Common myeloid progenitor, CD34-positive (primary cell): ENCODE data around the gene DYNLT4.

Experiments used
- CTCF ChIA-PET: fragments of 350-600 bp; sonication (Branson Sonifier 250); formaldehyde crosslinking; loops from one replicate; lab custom pipeline; 2021; ENCODE audit warnings: antibody characterized with exemption; lab: Charles Lee
- POLR2A ChIA-PET: fragments of 350-600 bp; sonication (Branson Sonifier 250); formaldehyde crosslinking; loops from one replicate; lab custom pipeline; 2021; ENCODE audit warnings: antibody characterized with exemption; lab: Charles Lee
- DNase-seq, 3 donors: peaks; one replicate each; pipeline versions ENCODE4 v3.0.0 to v3.0.0-alpha.2; 2013
- H3K27ac ChIP-seq, 2 experiments: 1 replicate in 1 of 2; 2 replicates in 1 of 2; pipeline ENCODE4 v1.7.0; 2013; ENCODE audit warnings: inconsistent platforms in 2 of 2, low read length in 2 of 2, mild to moderate bottlenecking in 2 of 2, low read depth in 1 of 2, moderate library complexity in 1 of 2; ENCODE audit not compliant: severe bottlenecking in 2 of 2, insufficient read depth in 1 of 2, poor library complexity in 1 of 2
- H3K27me3 ChIP-seq, 5 experiments: replicated peaks in 2 of 5; 1 replicate in 3 of 5; 2 replicates in 2 of 5; pipeline versions ENCODE4 v1.6.1 to v1.7.0; 2013; ENCODE audit warnings: low read length in 4 of 5, mild to moderate bottlenecking in 2 of 5, moderate library complexity in 2 of 5, inconsistent platforms in 1 of 5; ENCODE audit not compliant: insufficient read depth in 5 of 5, control insufficient read depth in 4 of 5
- H3K36me3 ChIP-seq, 4 experiments: 1 replicate in 2 of 4; 2 replicates in 2 of 4; pipeline versions ENCODE4 v1.6.1 to v1.7.0; 2013; ENCODE audit warnings: low read length in 3 of 4, control low read depth in 1 of 4, mild to moderate bottlenecking in 1 of 4; ENCODE audit not compliant: control insufficient read depth in 4 of 4, insufficient read depth in 4 of 4
- H3K4me1 ChIP-seq, 4 experiments: 1 replicate in 3 of 4; 2 replicates in 1 of 4; pipeline versions ENCODE4 v1.6.1 to v1.7.1; 2013; ENCODE audit warnings: low read length in 3 of 4, mild to moderate bottlenecking in 3 of 4, control low read depth in 1 of 4, inconsistent platforms in 1 of 4, moderate library complexity in 1 of 4; ENCODE audit not compliant: control insufficient read depth in 4 of 4, insufficient read depth in 4 of 4; ENCODE audit errors: control extremely low read depth in 1 of 4
- H3K4me3 ChIP-seq, 7 experiments: 1 replicate in 4 of 7; 2 replicates in 3 of 7; pipeline versions ENCODE4 v1.5.1 to v1.7.0; 2013; ENCODE audit warnings: mild to moderate bottlenecking in 7 of 7, low read length in 6 of 7, moderate library complexity in 6 of 7, inconsistent platforms in 2 of 7, low read depth in 2 of 7, control low read depth in 1 of 7; ENCODE audit not compliant: insufficient read depth in 4 of 7, control insufficient read depth in 1 of 7; ENCODE audit errors: extremely low read depth in 1 of 7
- H3K9me3 ChIP-seq, 5 experiments: 1 replicate in 4 of 5; 2 replicates in 1 of 5; pipeline versions ENCODE4 v1.6.1 to v1.7.1; 2013; ENCODE audit warnings: low read length in 4 of 5, mild to moderate bottlenecking in 2 of 5, inconsistent platforms in 1 of 5, low read depth in 1 of 5, moderate library complexity in 1 of 5; ENCODE audit not compliant: control insufficient read depth in 4 of 5, insufficient read depth in 2 of 5; ENCODE audit errors: control extremely low read depth in 1 of 5
- WGBS: methylation state at CpG from one replicate; pipeline ENCODE4 v1.1.5; 2013; ENCODE audit not compliant: insufficient coverage; 5-methylcytosine and 5-hydroxymethylcytosine counted together

DYNLT4 gene

DNA sequence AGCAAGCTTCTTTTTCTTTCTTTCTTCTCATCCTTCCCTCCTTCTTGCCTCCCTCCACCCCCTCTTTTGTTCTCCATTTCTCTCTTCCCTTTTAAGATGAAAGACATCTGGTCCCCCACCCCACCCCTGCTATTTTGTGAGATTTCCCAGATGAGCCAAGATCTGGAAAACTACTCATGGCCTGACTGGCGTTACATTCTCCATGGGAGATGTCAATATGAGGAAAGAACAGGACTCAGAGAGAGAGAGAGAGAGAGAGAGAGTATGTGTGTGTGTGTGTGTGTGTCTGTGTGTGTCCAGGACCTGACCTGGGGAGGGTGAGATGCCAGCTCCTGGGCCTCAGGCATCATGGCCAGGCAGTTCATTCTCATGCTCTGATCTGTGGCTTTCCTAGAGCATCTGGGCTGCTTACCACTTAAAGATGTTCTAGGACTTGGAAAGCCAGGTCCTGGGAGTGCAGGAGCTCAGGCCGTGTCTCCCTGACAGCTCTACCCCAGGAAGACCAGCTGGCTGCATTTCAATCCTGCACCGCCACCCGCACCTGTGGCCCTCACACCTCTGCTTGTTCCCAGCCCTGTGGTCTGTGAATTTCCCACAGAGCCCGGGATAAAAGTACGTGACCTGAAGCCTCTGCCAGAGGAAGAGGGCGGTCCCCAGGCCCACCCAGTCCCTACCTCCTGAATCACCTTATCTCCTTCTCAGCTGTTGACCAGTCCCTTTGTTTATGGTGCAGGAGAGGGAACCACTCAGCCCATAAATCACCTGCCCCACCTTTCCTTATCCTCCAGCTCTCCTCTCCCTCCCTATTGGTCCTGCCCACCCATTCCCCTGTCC, 16.0 kb downstream of the DYNLT4 start:
- H3K36me3 ChIP-seq = no peaks in the 10 kb centered on the region
- no peak overlapping the region for H3K4me3 ChIP-seq
- no peaks in the 10 kb centered on the region for H3K27me3 ChIP-seq
- H3K27ac ChIP-seq = no peak overlapping the region
- WGBS = 80% methylated on average over 5 of the region's 7 CpGs
- peaks cover 0 to 7% (median 6%) of the 10 kb centered on the region in 4 experiments for H3K4me1 ChIP-seq
- no peaks in the 10 kb centered on the region for H3K9me3 ChIP-seq
- DNase-seq = no peak
- ChIA-PET POLR2A (interaction anchor here (0.8 to 1.1 kb wide), 2 partner anchors 22 to 28 kb away, joined by 3 read pairs; no protein-coding TSS in a partner anchor), CTCF (interaction anchor here (1.0 to 7.5 kb wide), 6 partner anchors 8 to 47 kb away, joined by 3 to 43 read pairs (median 4); partner anchors contain the start of genes BTBD19, DYNLT4 and PLK3)

DNA sequence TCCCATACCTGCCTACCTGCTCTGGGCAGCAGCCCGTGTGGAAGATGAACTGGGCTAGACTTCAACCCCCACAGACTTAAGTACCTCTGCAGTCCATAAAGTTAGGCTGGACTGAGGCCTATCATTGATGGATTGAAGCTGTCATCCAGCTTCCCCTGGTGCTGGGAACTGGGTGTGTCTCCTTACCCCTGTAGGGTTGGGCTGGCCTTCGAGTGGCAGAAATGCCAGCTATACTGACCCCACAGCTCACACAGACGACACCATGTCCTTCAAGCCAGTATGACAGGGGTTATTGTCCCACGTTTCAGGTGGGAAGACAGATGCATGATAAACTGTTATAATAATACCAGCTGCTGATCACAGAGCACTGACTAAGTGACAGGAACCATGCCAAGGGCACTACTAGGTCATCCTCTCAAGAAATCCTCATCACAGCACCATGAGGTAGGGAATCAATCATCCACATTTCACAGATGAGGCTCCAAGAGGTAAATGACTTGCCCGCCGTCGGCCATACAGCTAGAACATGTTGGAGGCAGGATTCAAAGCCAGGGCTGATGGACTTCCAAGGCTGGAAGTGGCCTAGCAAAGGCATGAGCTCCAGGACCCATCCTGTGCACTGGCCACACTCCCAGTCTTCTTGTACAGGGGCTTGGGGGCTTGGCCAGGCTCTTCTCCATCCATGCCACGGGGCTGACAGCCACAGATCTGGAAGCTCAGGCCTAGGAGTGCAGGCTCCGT, 18.9 kb downstream of the DYNLT4 start, which contains the start of gene BEST4:
Gene BEST4 (minus strand): TSS at position 51 of the 741 bp plus-strand sequence. CDS start 465 bp downstream, outside the sequence.
- Histone ChIP-seq H3K4me1 (peaks cover 8 to 34% (median 27%) of the 10 kb centered on the region in 4 experiments), H3K4me3 (no peak within 1 kb of the TSS), H3K27me3 (no peaks in the 10 kb centered on the region), H3K9me3 (no peaks in the 10 kb centered on the region), H3K27ac (no peak within 1 kb of the TSS), H3K36me3 (no peaks in the 10 kb centered on the region)
- no peak for DNase-seq
- WGBS = 91% methylated on average over 8 of the region's 9 CpGs
- ChIA-PET CTCF (interaction anchor here (0.7 to 7.5 kb wide), 10 partner anchors 10 to 57 kb away, joined by 3 to 43 read pairs (median 5); partner anchors contain the start of genes BTBD19, DYNLT4, PLK3 and PTCH2), POLR2A (interaction anchor here (0.6 to 1.1 kb wide), 4 partner anchors 9 to 84 kb away, joined by 3 to 9 read pairs (median 4); no protein-coding TSS in a partner anchor)

DNA sequence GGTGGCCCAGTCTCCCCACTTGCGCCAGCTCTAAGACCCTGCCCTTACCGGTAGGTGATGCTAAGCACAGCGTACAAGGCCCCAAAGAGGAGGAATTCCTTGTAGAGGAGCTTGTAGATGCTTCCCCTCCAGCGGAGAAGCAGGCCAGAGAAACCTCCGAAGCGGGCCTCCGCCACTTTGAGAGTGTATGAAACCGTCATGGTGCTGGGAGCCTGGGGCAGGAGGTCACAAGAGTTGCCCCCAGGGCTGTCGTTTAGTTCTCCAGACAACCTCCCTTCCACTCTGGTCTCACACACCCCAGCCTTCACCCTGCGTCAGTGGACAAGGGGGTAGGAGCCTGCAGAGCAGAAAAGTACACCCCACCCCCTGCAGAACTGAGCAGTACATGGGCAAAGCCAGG, 19.6 kb downstream of the DYNLT4 start:
- H3K4me1 ChIP-seq = peaks cover 8 to 35% (median 30%) of the 10 kb centered on the region in 4 experiments
- H3K36me3 ChIP-seq = no peaks in the 10 kb centered on the region
- no peak overlapping the region for H3K27ac ChIP-seq
- ChIA-PET CTCF (interaction anchor here (0.7 to 7.5 kb wide), 9 partner anchors 10 to 58 kb away, joined by 3 to 43 read pairs (median 5); partner anchors contain the start of genes BTBD19, DYNLT4, PLK3 and PTCH2), POLR2A (interaction anchor here (1.1 kb wide), 2 partner anchors 26 to 66 kb away, joined by 3 to 9 read pairs; no protein-coding TSS in a partner anchor)
- WGBS = 98% methylated on average over 6 of the region's 10 CpGs
- H3K27me3 ChIP-seq = no peaks in the 10 kb centered on the region
- H3K9me3 ChIP-seq = no peaks in the 10 kb centered on the region
- no peak overlapping the region for H3K4me3 ChIP-seq
- DNase-seq = no peak

DNA sequence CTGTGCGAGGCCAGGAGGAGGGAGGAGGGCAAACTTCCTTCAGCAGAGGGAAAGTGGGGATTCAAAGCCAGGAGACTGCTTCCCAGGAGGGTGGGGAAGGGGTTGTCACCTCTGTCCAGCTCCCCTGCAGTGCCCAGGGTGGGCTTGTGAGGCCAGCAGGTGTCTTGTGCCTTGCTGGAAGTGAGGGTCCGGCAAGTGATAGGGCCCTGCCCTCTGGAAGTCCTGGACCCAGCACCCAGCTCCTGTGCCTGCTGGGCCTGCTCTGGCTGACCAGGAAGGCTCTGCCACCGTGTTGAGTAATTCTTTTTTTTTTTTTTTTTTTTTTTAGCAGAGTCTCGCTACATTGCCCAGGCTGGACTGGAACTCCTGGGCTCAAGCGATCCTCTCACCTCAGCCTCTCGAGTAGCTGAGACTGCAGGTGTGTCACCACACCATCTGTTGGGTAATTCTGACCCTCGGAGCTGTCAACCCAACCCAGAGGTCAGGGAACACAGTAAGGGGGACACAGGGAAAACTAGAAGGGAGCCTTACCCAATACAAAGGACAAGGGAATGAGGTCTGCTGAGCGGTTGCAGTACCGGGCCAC, 20.2 kb downstream of the DYNLT4 start:
- no peaks in the 10 kb centered on the region for H3K9me3 ChIP-seq
- H3K27me3 ChIP-seq = no peaks in the 10 kb centered on the region
- H3K36me3 ChIP-seq = peaks cover 0 to 2% (median 0%) of the 10 kb centered on the region in 4 experiments
- peak overlapping the region in 3 of 7 experiments; percentile 49 to 76 (median 68) for H3K4me3 ChIP-seq
- DNase-seq = no peak
- peaks cover 8 to 35% (median 30%) of the 10 kb centered on the region in 4 experiments for H3K4me1 ChIP-seq
- H3K27ac ChIP-seq = no peak overlapping the region
- ChIA-PET POLR2A (interaction anchor here (0.9 to 1.9 kb wide), 3 partner anchors 13 to 65 kb away, joined by 5 to 6 read pairs (median 6); partner anchors contain the start of genes BTBD19, DYNLT4 and PLK3), CTCF (interaction anchor here (0.7 to 7.5 kb wide), 10 partner anchors 9 to 57 kb away, joined by 3 to 43 read pairs (median 4); partner anchors contain the start of genes BTBD19, DYNLT4, PLK3 and PTCH2)
- WGBS = 86% methylated on average over 7 of the region's 9 CpGs

DNA sequence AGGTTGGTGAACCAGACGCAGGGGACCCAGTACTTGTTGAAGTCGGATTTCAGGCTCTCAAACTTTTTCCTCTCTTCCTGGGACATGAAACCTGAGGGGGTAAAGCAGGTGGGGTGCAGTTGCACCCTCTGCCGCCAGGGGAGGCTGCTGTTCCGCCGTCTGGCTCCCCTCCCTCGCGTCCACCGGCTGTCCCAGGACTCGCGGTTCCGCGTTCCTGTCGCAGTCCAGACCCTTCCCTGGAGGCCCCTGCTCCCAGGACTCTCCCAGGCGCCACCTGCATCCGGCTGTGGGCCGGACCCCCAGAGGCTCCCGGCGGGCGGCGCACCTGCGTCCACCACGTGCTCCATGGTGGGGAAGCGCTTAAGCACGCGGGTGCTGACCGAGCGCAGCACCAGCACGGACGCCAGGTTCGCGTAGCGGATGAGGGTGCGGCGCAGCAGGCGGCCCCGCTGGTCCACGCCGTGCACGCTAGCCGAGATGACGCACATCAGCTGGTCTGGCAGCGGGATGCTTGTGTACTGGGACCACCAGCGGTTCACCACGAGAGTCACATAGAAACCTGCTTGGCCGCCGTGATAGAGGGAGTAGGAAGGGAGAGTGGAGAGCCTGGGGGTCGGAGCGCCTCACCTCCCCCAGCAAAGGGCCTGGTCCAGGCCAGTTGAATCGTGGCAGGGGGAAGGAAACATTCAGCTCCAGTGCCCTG, 20.9 kb downstream of the DYNLT4 start:
- Histone ChIP-seq H3K9me3 (no peaks in the 10 kb centered on the region), H3K27ac (no peak overlapping the region), H3K27me3 (no peaks in the 10 kb centered on the region), H3K4me3 (peak overlapping the region in 6 of 7 experiments; percentile 23 to 76 (median 58)), H3K4me1 (peaks cover 8 to 35% (median 30%) of the 10 kb centered on the region in 4 experiments), H3K36me3 (peaks cover 3 to 5% (median 3%) of the 10 kb centered on the region in 4 experiments)
- DNase-seq = peak; percentile 76 to 85 (median 85)
- ChIA-PET POLR2A (interaction anchor here (0.9 to 1.9 kb wide), 5 partner anchors 14 to 65 kb away, joined by 3 to 6 read pairs (median 5); partner anchors contain the start of genes BTBD19, DYNLT4 and PLK3), CTCF (interaction anchor here (0.7 to 7.5 kb wide), 9 partner anchors 13 to 516 kb away, joined by 3 to 43 read pairs (median 7); partner anchors contain the start of genes BTBD19, DYNLT4, PLK3 and RNU5D-1)
- WGBS = under 1% methylated on average over 36 of the region's 49 CpGs
